A549 treated with CpdA at 1 μM for 4 hours (cell line): Measurements from ENCODE around the gene ADRA2C. TPM values are rescaled to one million over a fixed set of nuclear protein-coding genes. Genes with fewer than 3 reads are reported as not detected.

Experiments used
- total RNA-seq: library from RNA; stranded (reverse); fragments of 200-300 nt; extraction: Qiagen RNA extraction; gene quantifications from 5 replicates; pipeline ENCODE4 v1.2.3, GENCODE V29; 2022; ENCODE audit warnings: low read depth

The ADRA2C gene
- 5.3 to 11.7 TPM (median 10.4 TPM) in 5 replicates for total RNA-seq

DNA sequence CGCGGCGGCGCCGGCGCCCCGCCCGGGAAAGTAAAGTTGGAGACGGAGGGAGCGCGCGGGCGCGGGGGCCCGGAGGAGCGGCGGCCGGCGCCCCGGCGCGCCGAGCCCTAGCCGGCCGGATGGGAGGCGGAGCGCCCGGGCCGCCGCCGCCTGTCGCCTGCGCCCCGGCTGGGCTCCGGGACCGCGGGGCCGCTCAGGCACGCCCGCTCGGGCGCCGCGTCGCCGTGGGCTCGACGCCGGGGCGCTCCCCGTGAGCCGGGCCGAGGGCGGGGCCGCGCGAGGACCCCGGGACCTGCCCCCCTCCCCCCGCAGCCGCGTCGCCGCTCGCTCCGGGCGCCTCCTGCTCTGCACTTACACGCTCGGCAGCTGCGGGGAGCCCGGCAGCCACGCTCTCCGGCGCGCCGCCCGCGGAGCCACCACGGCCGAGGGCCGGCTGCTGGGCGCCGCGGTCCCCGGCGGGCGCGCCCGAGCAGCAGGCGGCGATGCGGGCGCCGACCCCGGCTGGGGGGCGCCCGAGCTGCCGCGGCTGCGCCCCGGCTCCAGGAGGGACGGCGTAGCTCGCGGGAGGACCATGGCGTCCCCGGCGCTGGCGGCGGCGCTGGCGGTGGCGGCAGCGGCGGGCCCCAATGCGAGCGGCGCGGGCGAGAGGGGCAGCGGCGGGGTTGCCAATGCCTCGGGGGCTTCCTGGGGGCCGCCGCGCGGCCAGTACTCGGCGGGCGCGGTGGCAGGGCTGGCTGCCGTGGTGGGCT, at the start of gene ADRA2C:
Gene ADRA2C (plus strand): TSS at position 350 of the 749 bp plus-strand sequence. CDS start 222 bp downstream, at position 572.

Other genes starting within 250 kb of the ADRA2C start
- gene LRPAP1, start 234.0 kb upstream of the ADRA2C start, total RNA-seq: 102 to 136 TPM (median 128 TPM) in 5 replicates